ENCODE data around the gene AGXT. TPM values are rescaled to one million over a fixed set of nuclear protein-coding genes. Genes with fewer than 3 reads are reported as not detected.

Gene AGXT
- total and polyA plus RNA-seq, 2 of the 8 experiments (the other 6 are each of a cell fraction or from before 2014, with no cell fraction given) = 0.03 TPM; not detected in 1

DNA sequence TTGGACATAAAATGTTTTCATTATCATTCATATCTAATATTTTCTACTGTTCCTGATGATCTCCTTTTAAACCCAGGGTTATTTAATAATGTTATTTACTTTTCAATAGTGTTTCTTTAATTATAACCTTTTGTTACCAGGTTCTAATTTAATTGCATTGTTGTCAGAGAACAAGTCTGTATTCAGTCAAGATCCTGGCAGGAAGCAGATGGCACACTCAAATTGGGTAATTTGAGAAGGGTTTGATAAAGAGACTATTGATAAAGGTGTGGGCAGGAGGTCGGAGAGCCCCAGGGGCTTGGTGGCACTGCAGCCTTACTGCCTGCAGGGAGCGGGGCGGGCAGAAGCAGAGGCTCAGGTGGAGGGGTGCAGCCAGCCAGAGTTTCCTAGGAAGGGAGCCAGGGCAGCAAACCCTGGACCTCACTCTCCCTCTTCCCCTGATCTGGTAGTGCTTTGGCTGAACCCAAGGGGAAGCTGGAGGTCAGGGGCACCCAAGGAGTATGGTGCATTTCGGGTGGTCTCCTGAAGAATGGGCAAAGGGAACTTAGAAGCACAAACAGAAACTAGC lies 46.3 kb upstream of the AGXT start:
- Histone ChIP-seq H2BK12ac (ENCODE audit: low read depth, low read length) (peak overlapping the region; percentile 19; the same call in 1 of the 2 replicates), H3K9me3 (ENCODE audit: insufficient read depth in 2 of 2, low read depth in 1 of 2, low read length in 1 of 2) (no peaks in the 10 kb centered on the region), H4K20me1 (replicated peaks in 1 of 2; ENCODE audit: control insufficient read depth in 1 of 2, insufficient read depth in 2 of 2, low read length in 2 of 2) (peaks cover under 1 to 5% of the 10 kb centered on the region in 2 experiments), H2AK5ac (ENCODE audit: low read depth, low read length) (no peak overlapping the region), H3K4me2 (ENCODE audit: insufficient read depth in 1 of 2, low read depth in 2 of 2, low read length in 2 of 2) (no peak overlapping the region; a peak in 1 of 4 replicates), H3K79me1 (ENCODE audit: low read depth, low read length) (no peaks in the 10 kb centered on the region), H3K79me2 (ENCODE audit: control insufficient read depth in 1 of 2, insufficient read depth in 2 of 2, low read length in 2 of 2) (peaks cover 11 to 14% of the 10 kb centered on the region in 2 experiments), H4K8ac (ENCODE audit: extremely low read depth, insufficient read depth, low read length) (no peak overlapping the region; the same call in 1 of the 2 replicates), H2BK120ac (replicated peaks; ENCODE audit: low read depth, low read length) (no peak overlapping the region), H3K9ac (replicated peaks in 1 of 4; ENCODE audit: extremely low read depth in 1 of 4, low read depth in 3 of 4, low read length in 3 of 4) (no peak overlapping the region), H4K91ac (replicated peaks; ENCODE audit: insufficient read length, low read length) (no peak overlapping the region), H3K27ac (ENCODE audit: low read depth, low read length) (no peak overlapping the region), H3K36me3 (ENCODE audit: control insufficient read depth in 2 of 4, insufficient read depth in 4 of 4, low read length in 3 of 4) (no peaks in the 10 kb centered on the region), H3K4me3 (ENCODE audit: extremely low read depth in 1 of 4, insufficient read depth in 2 of 4, low read depth in 3 of 4, low read length in 4 of 4) (no peak overlapping the region), H3K56ac (replicated peaks; ENCODE audit: insufficient read length, low read depth, low read length) (no peak overlapping the region), H3K4ac (replicated peaks; ENCODE audit: insufficient read length, low read depth, low read length) (no peak overlapping the region), H3K14ac (ENCODE audit: insufficient read length) (no peak overlapping the region), H4K5ac (ENCODE audit: insufficient read length, low read depth, low read length) (no peak overlapping the region), H3K18ac (ENCODE audit: extremely low read depth, low read length) (no peak overlapping the region), H2AFZ (ENCODE audit: low read length) (no peak overlapping the region), H3K23ac (ENCODE audit: insufficient read length) (no peak overlapping the region), H2BK5ac (ENCODE audit: low read depth, low read length) (no peak overlapping the region), H2BK20ac (ENCODE audit: low read length) (no peak overlapping the region), H3K23me2 (ENCODE audit: low read depth, low read length) (peaks cover 9% of the 10 kb centered on the region; the same call in 1 of the 2 replicates), H3K27me3 (replicated peaks in 1 of 4; ENCODE audit: control insufficient read depth in 3 of 4, extremely low read depth in 1 of 4, insufficient read depth in 3 of 4, low read length in 3 of 4) (peaks cover 0 to 4% (median 0%) of the 10 kb centered on the region in 4 experiments; a peak in 2 of 7 replicates), H3K4me1 (replicated peaks in 1 of 4; ENCODE audit: control insufficient read depth in 3 of 4, insufficient read depth in 4 of 4, low read length in 3 of 4) (peaks cover 0 to 14% (median 10%) of the 10 kb centered on the region in 4 experiments; a peak in 6 of 7 replicates), H2BK15ac (ENCODE audit: low read length) (no peak overlapping the region)
- DNase-seq (ENCODE audit: low read depth in 1 of 2, low spot score in 2 of 2) (no peak), FAIRE-seq (no peak)
- CTCF ChIA-PET (ENCODE audit: partially characterized antibody) = interaction anchor here (0.8 to 2.9 kb wide), 9 partner anchors 12 to 24 kb away, joined by 3 to 12 read pairs (median 4); no protein-coding TSS in a partner anchor
- POLR2A ChIA-PET (ENCODE audit: partially characterized antibody) = interaction anchor here (1.0 to 3.4 kb wide), 8 partner anchors 9 to 75 kb away, joined by 3 to 26 read pairs (median 6); no protein-coding TSS in a partner anchor
- 74% methylated on average over 4 of the region's 4 CpGs; no CpG with 5 or more reads in 1 of the 2 experiments for WGBS, 2 experiments (ENCODE audit: extremely low coverage in 1 of 2, insufficient coverage in 1 of 2, insufficient read length in 1 of 2, insufficient replicate concordance in 2 of 2, low coverage in 1 of 2, low lambda C conversion rate in 2 of 2, missing lambda C conversion rate in 1 of 2)
- TF ChIP-seq NANOG (IDR thresholded peaks at IDR 0.05; ENCODE audit: insufficient read depth, low read depth, low read length, poor library complexity, severe bottlenecking) = no peak
- no peak for TF ChIP-seq JUND (IDR thresholded peaks at IDR 0.05; ENCODE audit: low read length)
- no peak for TF ChIP-seq SAP30 (IDR thresholded peaks at IDR 0.05; ENCODE audit: insufficient read depth, insufficient replicate concordance, low read length)
- no peak for TF ChIP-seq RXRA (IDR thresholded peaks at IDR 0.05; ENCODE audit: insufficient read depth, low read depth, low read length)
- no peak for TF ChIP-seq SRF (IDR thresholded peaks at IDR 0.05; ENCODE audit: low read depth, low read length)
- TF ChIP-seq SIRT6 (IDR thresholded peaks at IDR 0.05; ENCODE audit: low read length) = no peak
- TF ChIP-seq EGR1 (IDR thresholded peaks at IDR 0.05; ENCODE audit: borderline replicate concordance, low read depth, low read length) = no peak
- no peak for TF ChIP-seq SP1 (IDR thresholded peaks at IDR 0.05; ENCODE audit: low read depth, low read length)
- no peak for TF ChIP-seq POLR2A (IDR thresholded peaks at IDR 0.05; ENCODE audit: control extremely low read depth in 1 of 2, low read depth in 2 of 2, low read length in 2 of 2)
- no peak for TF ChIP-seq JUN (IDR thresholded peaks at IDR 0.05; ENCODE audit: low read depth, low read length)
- TF ChIP-seq, protein P1, sequence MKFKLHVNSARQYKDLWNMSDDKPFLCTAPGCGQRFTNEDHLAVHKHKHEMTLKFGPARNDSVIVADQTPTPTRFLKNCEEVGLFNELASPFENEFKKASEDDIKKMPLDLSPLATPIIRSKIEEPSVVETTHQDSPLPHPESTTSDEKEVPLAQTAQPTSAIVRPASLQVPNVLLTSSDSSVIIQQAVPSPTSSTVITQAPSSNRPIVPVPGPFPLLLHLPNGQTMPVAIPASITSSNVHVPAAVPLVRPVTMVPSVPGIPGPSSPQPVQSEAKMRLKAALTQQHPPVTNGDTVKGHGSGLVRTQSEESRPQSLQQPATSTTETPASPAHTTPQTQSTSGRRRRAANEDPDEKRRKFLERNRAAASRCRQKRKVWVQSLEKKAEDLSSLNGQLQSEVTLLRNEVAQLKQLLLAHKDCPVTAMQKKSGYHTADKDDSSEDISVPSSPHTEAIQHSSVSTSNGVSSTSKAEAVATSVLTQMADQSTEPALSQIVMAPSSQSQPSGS (IDR thresholded peaks at IDR 0.05; ENCODE audit: low read length) = no peak
- TF ChIP-seq POLR2AphosphoS5 (IDR thresholded peaks at IDR 0.05; ENCODE audit: low read depth, low read length) = no peak

Data from H1 (cell line).